ENCODE results near the gene RABEP2. TPM values are rescaled to one million over a fixed set of nuclear protein-coding genes. Genes with fewer than 3 reads are reported as not detected.

Gene RABEP2
- total RNA-seq, 1 donor from 2014 or later: 61.1 TPM

Other genes with a start within 250 kb of the RABEP2 start
- gene EIF3C, start 213.8 kb downstream of the RABEP2 start, total RNA-seq: 147 and 213 TPM in 2 replicates
- 1.9 and 4.9 TPM in 2 replicates for gene NPIPB9, start 173.5 kb downstream of the RABEP2 start, total RNA-seq
- 33.5 and 74.3 TPM in 2 replicates for gene ATXN2L, start 102.2 kb downstream of the RABEP2 start, total RNA-seq
- 127 and 181 TPM in 2 replicates for gene TUFM, start 78.9 kb downstream of the RABEP2 start, total RNA-seq
- gene SH2B1, start 61.4 kb downstream of the RABEP2 start, total RNA-seq: 9.4 and 13.0 TPM in 2 replicates
- not detected in 2 replicates for gene ATP2A1, start 46.8 kb downstream of the RABEP2 start, total RNA-seq
- not detected in 2 replicates for gene CD19, start 6.7 kb upstream of the RABEP2 start, total RNA-seq
- 26.8 and 30.0 TPM in 2 replicates for gene NFATC2IP, start 25.7 kb upstream of the RABEP2 start, total RNA-seq
- 33.4 and 49.7 TPM in 2 replicates for gene SPNS1, start 49.5 kb upstream of the RABEP2 start, total RNA-seq
- gene LAT, start 59.8 kb upstream of the RABEP2 start, total RNA-seq: 0.68 and 1.2 TPM in 2 replicates